Measurements from ENCODE around the gene USP22. TPM values are rescaled to one million over a fixed set of nuclear protein-coding genes. Genes with fewer than 3 reads are reported as not detected.

The USP22 gene
- polyA plus RNA-seq, 3 donors, result 20.4 to 69.9 (median 27.3) TPM

DNA sequence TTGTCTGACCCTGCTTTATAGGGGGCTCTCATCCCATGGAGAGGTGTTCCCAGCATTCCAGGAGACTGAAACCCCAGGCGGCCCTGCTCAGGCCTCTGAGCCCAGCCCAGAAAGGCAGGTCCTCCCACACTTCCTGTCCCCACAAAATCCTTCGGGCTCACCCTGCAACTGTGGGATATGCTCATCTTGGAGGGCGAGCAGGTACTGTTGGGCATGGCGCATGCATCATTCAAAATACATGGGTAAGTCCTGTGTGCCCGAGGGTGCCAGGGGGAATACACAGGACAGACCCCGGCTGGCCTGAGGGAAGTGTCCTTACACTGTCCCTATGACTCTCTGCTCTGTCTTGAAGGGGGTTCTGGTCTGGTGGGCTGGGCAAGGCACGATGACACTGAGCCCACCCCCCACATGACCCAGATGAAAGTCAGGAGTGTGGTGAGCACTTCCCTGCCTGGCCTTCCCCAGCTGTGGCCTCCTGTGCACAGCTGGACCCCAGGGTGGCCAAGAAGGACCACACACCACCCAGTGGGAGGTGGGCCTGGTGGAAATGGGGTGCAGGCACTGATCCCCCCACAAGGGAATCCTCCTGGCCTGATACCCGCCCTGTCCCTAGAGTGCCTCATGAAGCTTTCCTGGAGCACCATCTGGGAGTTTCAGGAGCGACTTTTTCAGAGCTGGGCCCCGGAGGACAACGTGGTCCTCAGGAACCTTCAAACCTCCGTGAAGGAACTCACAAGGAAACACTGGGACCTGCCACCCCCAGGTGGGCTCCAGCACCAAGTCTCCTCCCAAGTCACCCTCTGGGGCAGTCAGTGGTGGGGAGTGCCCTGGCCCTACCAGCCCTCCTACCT is 46.7 kb downstream of the USP22 start:
- Histone ChIP-seq H3K4me1 (ENCODE audit: control insufficient read depth in 1 of 2, insufficient read depth in 2 of 2, low read length in 2 of 2) (no peaks in the 10 kb centered on the region), H3K4me2 (replicated peaks; ENCODE audit: extremely low read depth, low read length, poor library complexity, severe bottlenecking) (no peak overlapping the region), H3K36me3 (replicated peaks in 1 of 2; ENCODE audit: control insufficient read depth in 1 of 2, insufficient read depth in 2 of 2, low read length in 2 of 2) (peaks cover 13 to 23% of the 10 kb centered on the region in 2 donors), H3K27me3 (ENCODE audit: control insufficient read depth in 2 of 2, insufficient read depth in 2 of 2, low read length in 2 of 2) (no peaks in the 10 kb centered on the region), H3K9ac (ENCODE audit: insufficient read depth, low read length, poor library complexity, severe bottlenecking) (no peak overlapping the region), H2AFZ (ENCODE audit: insufficient read depth, low read depth, low read length, poor library complexity, severe bottlenecking) (no peak overlapping the region), H3K9me3 (replicated peaks in 1 of 2; ENCODE audit: control insufficient read depth in 1 of 2, insufficient read depth in 1 of 2, low read length in 2 of 2) (no peaks in the 10 kb centered on the region), H4K20me1 (ENCODE audit: insufficient read depth, low read length) (peaks cover 30% of the 10 kb centered on the region), H3K79me2 (ENCODE audit: insufficient read depth, low read length) (no peaks in the 10 kb centered on the region), H3K27ac (ENCODE audit: low read depth in 1 of 2, low read length in 2 of 2) (no peak overlapping the region), H3K4me3 (replicated peaks in 1 of 3; ENCODE audit: low read depth in 2 of 3, low read length in 3 of 3) (no peak overlapping the region)
- WGBS (ENCODE audit: insufficient coverage), result 87% methylated on average over 11 of the region's 12 CpGs
- Mint-ChIP-seq H3K27me3 (ENCODE audit: low read depth in 3 of 3) (peaks cover 0 to 5% (median 0%) of the 10 kb centered on the region in 3 donors), H3K9me3 (no peaks in the 10 kb centered on the region), H3K4me3 (no peak overlapping the region), H3K27ac (peak overlapping the region in 3 of 7 donors; percentile 31 to 61 (median 38)), H3K36me3 (peaks cover 16 to 20% of the 10 kb centered on the region in 2 donors), H3K4me1 (no peaks in the 10 kb centered on the region)
- no peak for DNase-seq
- TF ChIP-seq, protein P1, sequence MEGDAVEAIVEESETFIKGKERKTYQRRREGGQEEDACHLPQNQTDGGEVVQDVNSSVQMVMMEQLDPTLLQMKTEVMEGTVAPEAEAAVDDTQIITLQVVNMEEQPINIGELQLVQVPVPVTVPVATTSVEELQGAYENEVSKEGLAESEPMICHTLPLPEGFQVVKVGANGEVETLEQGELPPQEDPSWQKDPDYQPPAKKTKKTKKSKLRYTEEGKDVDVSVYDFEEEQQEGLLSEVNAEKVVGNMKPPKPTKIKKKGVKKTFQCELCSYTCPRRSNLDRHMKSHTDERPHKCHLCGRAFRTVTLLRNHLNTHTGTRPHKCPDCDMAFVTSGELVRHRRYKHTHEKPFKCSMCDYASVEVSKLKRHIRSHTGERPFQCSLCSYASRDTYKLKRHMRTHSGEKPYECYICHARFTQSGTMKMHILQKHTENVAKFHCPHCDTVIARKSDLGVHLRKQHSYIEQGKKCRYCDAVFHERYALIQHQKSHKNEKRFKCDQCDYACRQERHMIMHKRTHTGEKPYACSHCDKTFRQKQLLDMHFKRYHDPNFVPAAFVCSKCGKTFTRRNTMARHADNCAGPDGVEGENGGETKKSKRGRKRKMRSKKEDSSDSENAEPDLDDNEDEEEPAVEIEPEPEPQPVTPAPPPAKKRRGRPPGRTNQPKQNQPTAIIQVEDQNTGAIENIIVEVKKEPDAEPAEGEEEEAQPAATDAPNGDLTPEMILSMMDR (IDR thresholded peaks at IDR 0.05), result no peak
- intact Hi-C loops (cut with micrococcal nuclease), result no loop called here

- Mint-ChIP-seq H3K27ac (no peak overlapping the region), H3K4me3 (no peak overlapping the region), H3K9me3 (no peaks in the 10 kb centered on the region), H3K4me1 (no peaks in the 10 kb centered on the region), H3K27me3 (ENCODE audit: low read depth in 3 of 3) (peaks cover 0 to 5% (median 0%) of the 10 kb centered on the region in 3 donors), H3K36me3 (peaks cover 11 to 13% of the 10 kb centered on the region in 2 donors)
- intact Hi-C loops (cut with micrococcal nuclease), result no loop called here
- Histone ChIP-seq H3K9ac (ENCODE audit: insufficient read depth, low read length, poor library complexity, severe bottlenecking) (no peak overlapping the region), H4K20me1 (ENCODE audit: insufficient read depth, low read length) (peaks cover 23% of the 10 kb centered on the region), H2AFZ (ENCODE audit: insufficient read depth, low read depth, low read length, poor library complexity, severe bottlenecking) (no peak overlapping the region), H3K9me3 (replicated peaks in 1 of 2; ENCODE audit: control insufficient read depth in 1 of 2, insufficient read depth in 1 of 2, low read length in 2 of 2) (no peaks in the 10 kb centered on the region), H3K27me3 (ENCODE audit: control insufficient read depth in 2 of 2, insufficient read depth in 2 of 2, low read length in 2 of 2) (no peaks in the 10 kb centered on the region), H3K4me1 (ENCODE audit: control insufficient read depth in 1 of 2, insufficient read depth in 2 of 2, low read length in 2 of 2) (no peaks in the 10 kb centered on the region), H3K27ac (ENCODE audit: low read depth in 1 of 2, low read length in 2 of 2) (no peak overlapping the region), H3K4me2 (replicated peaks; ENCODE audit: extremely low read depth, low read length, poor library complexity, severe bottlenecking) (no peak overlapping the region), H3K79me2 (ENCODE audit: insufficient read depth, low read length) (no peaks in the 10 kb centered on the region), H3K36me3 (replicated peaks in 1 of 2; ENCODE audit: control insufficient read depth in 1 of 2, insufficient read depth in 2 of 2, low read length in 2 of 2) (peaks cover 6 to 15% of the 10 kb centered on the region in 2 donors), H3K4me3 (replicated peaks in 1 of 3; ENCODE audit: low read depth in 2 of 3, low read length in 3 of 3) (no peak overlapping the region)
- TF ChIP-seq, protein P1 (IDR thresholded peaks at IDR 0.05), result no peak
- no peak for DNase-seq
- WGBS (ENCODE audit: insufficient coverage), result 92% methylated on average over 13 of the region's 15 CpGs
Observed at GRCh38 chr17:20995164-20995872, 47.5 kb downstream of the USP22 start.

Data from CD14-positive monocyte (primary cell).